AG04449 (cell line): ENCODE measurements around the gene ATP13A5.

ENCODE experiments used
- CTCF ChIA-PET: fragments of 350-600 bp; formaldehyde crosslinking; extraction: SDS; loops from one replicate; lab custom pipeline; 2021; ENCODE audit warnings: antibody characterized with exemption; lab: Yijun Ruan, JAX
- POLR2A ChIA-PET: fragments of 400-600, 350-600 bp; formaldehyde crosslinking; extraction: SDS; loops from one replicate; lab custom pipeline; 2020; ENCODE audit warnings: antibody characterized with exemption, inconsistent platforms; lab: Yijun Ruan, JAX
- DNase-seq: peaks from one replicate; pipeline ENCODE4 v3.0.0-alpha.2; 2010; ENCODE audit warnings: low read depth, low spot score
- H3K4me3 ChIP-seq: 2 replicates; pipeline ENCODE4 v1.5.1; 2011; ENCODE audit warnings: low read depth, mild to moderate bottlenecking, control low read depth, low read length
- CTCF ChIP-seq: IDR thresholded peaks from one replicate; pipeline ENCODE4 v1.5.1; 2011; ENCODE audit warnings: mild to moderate bottlenecking, moderate library complexity, low read length, control low read depth, inconsistent platforms; ENCODE audit not compliant: insufficient read depth; ENCODE audit errors: missing control alignments

ATP13A5 gene

DNA sequence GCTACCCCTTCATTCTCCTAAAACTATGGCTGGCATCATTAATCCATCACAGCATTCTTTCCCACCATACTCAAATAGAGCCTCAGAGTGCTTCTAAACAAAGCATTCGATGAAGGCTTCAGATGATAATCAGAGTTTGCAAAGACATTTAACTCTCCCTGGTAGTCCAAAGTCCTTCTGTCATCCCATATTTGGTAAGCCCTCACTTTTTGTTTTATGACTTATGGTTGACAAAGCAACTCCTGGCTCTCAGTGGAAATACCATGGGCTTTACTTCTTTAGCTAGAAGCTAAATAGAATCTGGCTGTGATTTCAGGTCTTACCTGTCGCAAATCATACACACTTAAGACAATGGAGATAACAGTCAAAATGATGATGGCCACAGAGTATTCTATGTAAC lies 27.8 kb downstream of the ATP13A5 start:
- POLR2A ChIA-PET = no interaction called here
- TF ChIP-seq CTCF = no peak
- no peak overlapping the region for H3K4me3 ChIP-seq
- CTCF ChIA-PET = no interaction called here
- no peak for DNase-seq

- DNase-seq = no peak
- no peak overlapping the region for H3K4me3 ChIP-seq
- POLR2A ChIA-PET = no interaction called here
- TF ChIP-seq CTCF = no peak
- CTCF ChIA-PET = no interaction called here
These were observed 29.9 kb downstream of the ATP13A5 start for GRCh38 chr3:193348686-193349085.

DNA sequence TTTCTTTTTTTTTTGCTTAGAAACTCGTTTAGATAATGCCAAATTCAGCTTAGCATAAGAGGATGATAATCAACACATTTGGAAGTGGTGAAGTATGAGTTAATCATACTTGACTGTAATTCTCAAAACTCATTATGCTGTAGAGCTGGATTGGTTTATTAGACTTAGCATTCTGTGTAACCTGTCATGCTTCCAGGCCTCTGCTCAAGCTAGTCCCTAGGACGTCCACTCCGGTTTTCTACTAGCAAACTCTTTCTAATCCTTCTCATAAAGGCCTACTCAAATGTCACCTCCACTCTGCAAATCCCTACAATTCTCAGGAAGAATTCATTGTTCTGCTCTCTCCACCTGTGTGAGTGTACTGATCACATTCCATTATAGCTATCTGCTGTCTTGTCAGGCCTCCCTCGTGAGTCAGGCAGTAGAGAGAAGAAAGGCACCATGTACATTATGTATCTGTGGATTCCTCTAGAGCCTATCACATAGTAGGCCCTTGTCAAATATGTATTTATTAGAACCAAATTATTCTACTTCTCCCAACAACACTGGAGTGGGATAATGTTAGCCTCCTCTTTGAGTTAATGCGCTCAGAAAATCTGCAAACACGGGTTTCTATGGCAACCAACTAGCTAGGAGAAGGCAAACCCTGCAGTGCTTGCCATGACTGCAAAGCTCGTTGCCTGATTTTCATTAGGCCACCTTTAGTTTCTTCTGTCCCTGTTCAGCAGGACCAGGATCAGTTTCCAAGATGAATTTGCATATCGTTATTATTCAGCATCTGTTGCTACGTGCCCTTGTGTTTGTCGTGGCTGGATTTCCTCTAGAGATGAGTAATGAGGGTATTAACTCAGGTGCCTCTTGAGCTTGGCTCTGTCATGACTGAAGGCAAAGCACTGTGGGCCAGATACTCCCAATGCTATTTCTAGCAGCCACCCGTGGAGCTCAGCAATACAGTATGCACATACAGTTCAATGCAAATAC lies 30.7 kb downstream of the ATP13A5 start:
- DNase-seq = no peak
- TF ChIP-seq CTCF = no peak
- ChIA-PET CTCF (no interaction called here), POLR2A (no interaction called here)
- no peak overlapping the region for H3K4me3 ChIP-seq

DNA sequence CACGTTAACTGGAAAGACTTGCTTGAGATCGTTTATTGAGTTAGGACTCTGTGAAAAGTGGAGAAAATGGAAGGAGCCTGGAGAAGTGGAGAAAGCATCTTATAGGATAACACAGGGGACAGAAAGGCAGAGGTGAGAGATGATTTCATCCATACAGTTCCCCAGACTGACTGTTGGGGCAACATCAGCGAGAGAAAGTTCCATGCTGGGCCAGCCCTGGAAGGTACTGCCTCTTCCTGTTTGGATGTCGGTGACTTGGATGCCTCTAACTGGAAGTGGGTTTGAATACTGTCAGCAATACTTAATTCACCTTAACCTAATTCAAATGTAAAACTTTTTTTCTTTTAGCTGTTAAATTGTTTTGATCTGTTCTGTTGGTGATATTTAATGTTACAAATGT lies 32.3 kb downstream of the ATP13A5 start:
- TF ChIP-seq CTCF = no peak
- POLR2A ChIA-PET = no interaction called here

DNA sequence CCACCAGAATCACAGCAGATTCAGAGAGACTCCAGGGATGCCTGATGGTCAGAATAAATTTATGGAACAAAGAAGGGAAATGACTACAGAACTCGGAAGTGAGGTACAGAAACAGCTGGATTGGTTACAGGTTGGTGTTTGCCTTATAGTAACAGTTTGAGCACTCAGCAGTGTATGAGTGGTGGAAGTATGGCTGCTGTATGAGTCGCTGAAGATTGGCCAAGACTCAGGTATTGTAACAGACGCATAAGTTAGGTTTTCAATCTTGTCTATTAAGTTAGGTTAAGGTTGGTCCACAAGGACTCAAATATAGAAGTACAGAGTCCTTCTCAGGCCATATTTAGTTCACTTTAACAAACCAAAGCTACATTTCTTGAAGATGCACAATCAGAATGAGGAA lies 33.1 kb downstream of the ATP13A5 start:
- CTCF ChIA-PET = no interaction called here
- no peak for TF ChIP-seq CTCF
- POLR2A ChIA-PET = no interaction called here
- H3K4me3 ChIP-seq = no peak overlapping the region
- DNase-seq = no peak

More for the DNA sequence above, 32.3 kb downstream of the ATP13A5 start:
- no peak for DNase-seq
- CTCF ChIA-PET = no interaction called here
- H3K4me3 ChIP-seq = no peak overlapping the region

DNA sequence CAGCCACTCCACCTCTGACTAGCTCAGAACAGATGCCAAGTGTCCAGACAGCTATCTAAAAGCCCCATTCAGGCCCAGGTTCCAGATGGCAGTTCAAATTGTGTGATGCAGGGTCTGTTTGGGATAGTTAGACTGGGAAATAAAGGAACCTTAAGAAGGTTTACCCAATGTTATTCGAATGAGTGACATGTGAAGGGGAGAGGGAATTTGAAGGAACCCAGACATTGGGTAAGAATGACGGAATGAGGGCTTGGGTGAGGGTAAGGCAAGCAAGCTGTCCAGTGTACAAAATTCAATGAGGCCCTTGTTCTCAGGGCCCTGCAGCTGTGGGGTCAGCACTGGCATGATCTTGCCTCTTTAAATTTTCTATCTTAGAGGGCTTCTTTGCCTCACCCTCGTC lies 34.1 kb downstream of the ATP13A5 start:
- DNase-seq = no peak
- ChIA-PET POLR2A (no interaction called here), CTCF (no interaction called here)
- TF ChIP-seq CTCF = no peak
- no peak overlapping the region for H3K4me3 ChIP-seq
